Measurements from ENCODE around the gene MBOAT1. TPM values are rescaled to one million over a fixed set of nuclear protein-coding genes. Genes with fewer than 3 reads are reported as not detected.
"Not testable (repeated sequence)": the region's sequence is repeated elsewhere in the genome, so short reads cannot be mapped to it uniquely, and the experiment has no call there.

The MBOAT1 gene
- total RNA-seq, 1 experiment from 2014 or later = 2.5 TPM

- Histone ChIP-seq H3K36me3 (no peaks in the 10 kb centered on the region), H3K27me3 (no peaks in the 10 kb centered on the region), H3K4me3 (no peak overlapping the region), H3K9me3 (no peaks in the 10 kb centered on the region; the same call in 1 of the 2 replicates)
- DNase-seq = no peak
Observed at GRCh38 chr6:20192625-20193024, 19.6 kb downstream of the MBOAT1 start.

GRCh38 chr6:20191992-20192391, 20.3 kb downstream of the MBOAT1 start:
- Histone ChIP-seq H3K27me3 (no peaks in the 10 kb centered on the region), H3K9me3 (no peaks in the 10 kb centered on the region; the same call in 1 of the 2 replicates), H3K36me3 (no peaks in the 10 kb centered on the region), H3K4me3 (no peak overlapping the region)
- DNase-seq = no peak

GRCh38 chr6:20188630-20189075, 23.6 kb downstream of the MBOAT1 start:
- Histone ChIP-seq H3K36me3 (no peaks in the 10 kb centered on the region), H3K27me3 (no peaks in the 10 kb centered on the region), H3K9me3 (no peaks in the 10 kb centered on the region; the same call in 1 of the 2 replicates), H3K4me3 (no peak overlapping the region)
- DNase-seq = no peak

GRCh38 chr6:20186981-20187380, 25.3 kb downstream of the MBOAT1 start:
- no peak overlapping the region for H3K4me3 ChIP-seq
- H3K9me3 ChIP-seq = no peaks in the 10 kb centered on the region; the same call in 1 of the 2 replicates
- H3K27me3 ChIP-seq = no peaks in the 10 kb centered on the region
- H3K36me3 ChIP-seq = no peaks in the 10 kb centered on the region
- DNase-seq = peak; percentile 58

GRCh38 chr6:20183706-20184105, 28.6 kb downstream of the MBOAT1 start:
- Histone ChIP-seq H3K9me3 (no peaks in the 10 kb centered on the region), H3K36me3 (no peaks in the 10 kb centered on the region), H3K4me3 (no peak overlapping the region), H3K27me3 (no peaks in the 10 kb centered on the region)
- DNase-seq = no peak

GRCh38 chr6:20182926-20183521, 29.2 kb downstream of the MBOAT1 start:
- no peak overlapping the region for H3K4me3 ChIP-seq
- DNase-seq = no peak

GRCh38 chr6:20182069-20182468, 30.2 kb downstream of the MBOAT1 start:
- Histone ChIP-seq H3K27me3 (no peaks in the 10 kb centered on the region), H3K36me3 (no peaks in the 10 kb centered on the region), H3K4me3 (no peak overlapping the region), H3K9me3 (no peaks in the 10 kb centered on the region)
- no peak for DNase-seq

More at GRCh38 chr6:20182926-20183521, 29.2 kb downstream of the MBOAT1 start:
- Histone ChIP-seq H3K9me3 (no peaks in the 10 kb centered on the region), H3K27me3 (no peaks in the 10 kb centered on the region), H3K36me3 (no peaks in the 10 kb centered on the region)

GRCh38 chr6:20180935-20181334, 31.3 kb downstream of the MBOAT1 start:
- no peak for DNase-seq
- Histone ChIP-seq H3K4me3 (no peak overlapping the region), H3K9me3 (no peaks in the 10 kb centered on the region), H3K36me3 (no peaks in the 10 kb centered on the region), H3K27me3 (no peaks in the 10 kb centered on the region)

- DNase-seq, H3K27me3 ChIP-seq, H3K9me3 ChIP-seq, H3K36me3 ChIP-seq, H3K4me3 ChIP-seq: not testable (repeated sequence)
Observed at GRCh38 chr6:20179287-20180045, 32.8 kb downstream of the MBOAT1 start.

GRCh38 chr6:20178327-20178726, 33.9 kb downstream of the MBOAT1 start:
- no peak for DNase-seq
- Histone ChIP-seq H3K36me3 (no peaks in the 10 kb centered on the region), H3K9me3 (no peaks in the 10 kb centered on the region), H3K4me3 (no peak overlapping the region), H3K27me3 (no peaks in the 10 kb centered on the region)

GRCh38 chr6:20175810-20176410, 36.4 kb downstream of the MBOAT1 start:
- H3K27me3 ChIP-seq = no peaks in the 10 kb centered on the region
- no peaks in the 10 kb centered on the region for H3K9me3 ChIP-seq
- no peak for DNase-seq
- no peaks in the 10 kb centered on the region for H3K36me3 ChIP-seq
- H3K4me3 ChIP-seq = no peak overlapping the region

GRCh38 chr6:20173833-20174792, 38.2 kb downstream of the MBOAT1 start:
- Histone ChIP-seq H3K4me3 (no peak overlapping the region), H3K36me3 (no peaks in the 10 kb centered on the region), H3K27me3 (no peaks in the 10 kb centered on the region), H3K9me3 (no peaks in the 10 kb centered on the region)
- no peak for DNase-seq

GRCh38 chr6:20172842-20173456, 39.3 kb downstream of the MBOAT1 start:
- H3K4me3 ChIP-seq = no peak overlapping the region
- H3K9me3 ChIP-seq = no peaks in the 10 kb centered on the region
- no peaks in the 10 kb centered on the region for H3K27me3 ChIP-seq
- H3K36me3 ChIP-seq = no peaks in the 10 kb centered on the region
- DNase-seq = no peak

- H3K27me3 ChIP-seq = no peaks in the 10 kb centered on the region
- no peaks in the 10 kb centered on the region for H3K36me3 ChIP-seq
- no peak overlapping the region for H3K4me3 ChIP-seq
- no peak for DNase-seq
- H3K9me3 ChIP-seq = no peaks in the 10 kb centered on the region
Observed at GRCh38 chr6:20170455-20171148, 41.7 kb downstream of the MBOAT1 start.

- DNase-seq = peak; percentile 7
Observed at GRCh38 chr6:20169786-20170185, 42.5 kb downstream of the MBOAT1 start.

GRCh38 chr6:20169119-20169557, 43.1 kb downstream of the MBOAT1 start:
- Histone ChIP-seq H3K4me3 (no peak overlapping the region), H3K27me3 (no peaks in the 10 kb centered on the region), H3K36me3 (no peaks in the 10 kb centered on the region), H3K9me3 (no peaks in the 10 kb centered on the region)
- no peak for DNase-seq

More at GRCh38 chr6:20169786-20170185, 42.5 kb downstream of the MBOAT1 start:
- Histone ChIP-seq H3K9me3 (no peaks in the 10 kb centered on the region), H3K4me3 (no peak overlapping the region), H3K27me3 (no peaks in the 10 kb centered on the region), H3K36me3 (no peaks in the 10 kb centered on the region)
